Activated CD4-positive, alpha-beta T cell treated with anti-CD3 and anti-CD28 coated beads, Interleukin-10, Interleukin-2, amounts not matched to agents 100 ng/mL and 50 ng/mL, durations not matched to agents 16 hours and 8 hours (primary cell): ENCODE data around the gene UAP1L1.

Source experiments
- DNase-seq: peaks from one replicate; pipeline ENCODE4 v3.0.0-alpha.2; 2020

The UAP1L1 gene

GRCh38 chr9:137077758-137078693, 709 bp downstream of the UAP1L1 start:
- DNase-seq: peak; percentile 57

GRCh38 chr9:137078701-137079400, 1.5 kb downstream of the UAP1L1 start:
- DNase-seq: no peak

- DNase-seq: no peak
Measured at GRCh38 chr9:137079401-137079787, 2.1 kb downstream of the UAP1L1 start.

- DNase-seq: no peak
Measured at GRCh38 chr9:137080260-137081122, 3.2 kb downstream of the UAP1L1 start.

GRCh38 chr9:137082222-137082924, 5.1 kb downstream of the UAP1L1 start:
- DNase-seq: no peak

- DNase-seq: no peak
Measured at GRCh38 chr9:137082925-137083290, 5.6 kb downstream of the UAP1L1 start.

- DNase-seq: peak; percentile 45
Measured at GRCh38 chr9:137083394-137084004, 6.2 kb downstream of the UAP1L1 start.

- DNase-seq: no peak
Measured at GRCh38 chr9:137084526-137084925, 7.2 kb downstream of the UAP1L1 start.

GRCh38 chr9:137085920-137086530, 8.7 kb downstream of the UAP1L1 start:
- DNase-seq: peak; percentile 55

- DNase-seq: peak; percentile 100
Measured at GRCh38 chr9:137086531-137087408, 9.5 kb downstream of the UAP1L1 start, which contains the start of gene MAN1B1. Gene MAN1B1, plus strand, starts transcription at chr9:137086985. Its CDS starts 15 bp downstream, at chr9:137087000.

GRCh38 chr9:137087409-137087925, 10.2 kb downstream of the UAP1L1 start:
- peak; percentile 27 for DNase-seq

GRCh38 chr9:137088121-137088520, 10.8 kb downstream of the UAP1L1 start:
- DNase-seq: no peak

GRCh38 chr9:137089232-137089947, 12.1 kb downstream of the UAP1L1 start:
- no peak for DNase-seq

- peak; percentile 94 for DNase-seq
Measured at GRCh38 chr9:137095664-137096517, 18.6 kb downstream of the UAP1L1 start.

- no peak for DNase-seq
Measured at GRCh38 chr9:137096785-137097546, 19.6 kb downstream of the UAP1L1 start.

- DNase-seq: no peak
Measured at GRCh38 chr9:137097761-137098462, 20.6 kb downstream of the UAP1L1 start.

- DNase-seq: no peak
Measured at GRCh38 chr9:137099231-137099630, 21.9 kb downstream of the UAP1L1 start.
